HG03103 (cell line): ENCODE results near the gene NDUFS8.

Experiments used
- ATAC-seq: cut with Tn5 transposase; IDR thresholded peaks from one replicate; pipeline ENCODE4 v1.9.1; 2021; ENCODE audit warnings: low read depth; ENCODE audit not compliant: unreplicated experiment

The NDUFS8 gene

GRCh38 chr11:68074584-68075352 is 44.3 kb downstream of the NDUFS8 start:
- ATAC-seq, result no peak

- ATAC-seq, result no peak
Measured at GRCh38 chr11:68076371-68077042, 46.0 kb downstream of the NDUFS8 start.

GRCh38 chr11:68077617-68078582 is 47.4 kb downstream of the NDUFS8 start:
- ATAC-seq, result no peak

GRCh38 chr11:68080860-68081259 is 50.4 kb downstream of the NDUFS8 start:
- ATAC-seq, result no peak

GRCh38 chr11:68081691-68082090 is 51.2 kb downstream of the NDUFS8 start:
- ATAC-seq, result no peak

GRCh38 chr11:68082481-68082880 is 52.0 kb downstream of the NDUFS8 start:
- ATAC-seq, result no peak

- ATAC-seq, result no peak
Measured at GRCh38 chr11:68083517-68083916, 53.0 kb downstream of the NDUFS8 start.
